ENCODE results near the gene RCE1. TPM values are rescaled to one million over a fixed set of nuclear protein-coding genes. Genes with fewer than 3 reads are reported as not detected.

Gene RCE1
- total and polyA plus RNA-seq, 8 donors, result 16.4 to 22.7 (median 20.3) TPM

DNA sequence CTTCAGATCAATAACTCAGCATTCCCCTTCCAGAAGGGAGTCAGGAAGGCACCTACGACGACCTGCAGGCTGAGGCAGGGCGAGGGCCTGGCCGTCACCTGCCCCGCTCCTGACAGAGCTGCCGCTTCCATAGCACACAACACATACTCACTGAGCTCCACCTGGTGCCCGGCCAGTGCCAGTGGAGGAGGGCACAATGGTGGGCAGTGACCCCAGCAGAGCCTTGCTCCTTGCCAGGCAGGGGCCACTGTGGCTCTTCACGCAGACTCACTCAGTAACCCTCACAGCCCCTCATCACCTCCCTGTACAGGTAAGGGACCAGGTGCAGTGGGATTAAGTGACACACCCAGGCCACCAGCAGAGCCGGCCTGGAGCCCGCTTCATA lies 38.2 kb downstream of the RCE1 start:
- TF ChIP-seq, protein P1, sequence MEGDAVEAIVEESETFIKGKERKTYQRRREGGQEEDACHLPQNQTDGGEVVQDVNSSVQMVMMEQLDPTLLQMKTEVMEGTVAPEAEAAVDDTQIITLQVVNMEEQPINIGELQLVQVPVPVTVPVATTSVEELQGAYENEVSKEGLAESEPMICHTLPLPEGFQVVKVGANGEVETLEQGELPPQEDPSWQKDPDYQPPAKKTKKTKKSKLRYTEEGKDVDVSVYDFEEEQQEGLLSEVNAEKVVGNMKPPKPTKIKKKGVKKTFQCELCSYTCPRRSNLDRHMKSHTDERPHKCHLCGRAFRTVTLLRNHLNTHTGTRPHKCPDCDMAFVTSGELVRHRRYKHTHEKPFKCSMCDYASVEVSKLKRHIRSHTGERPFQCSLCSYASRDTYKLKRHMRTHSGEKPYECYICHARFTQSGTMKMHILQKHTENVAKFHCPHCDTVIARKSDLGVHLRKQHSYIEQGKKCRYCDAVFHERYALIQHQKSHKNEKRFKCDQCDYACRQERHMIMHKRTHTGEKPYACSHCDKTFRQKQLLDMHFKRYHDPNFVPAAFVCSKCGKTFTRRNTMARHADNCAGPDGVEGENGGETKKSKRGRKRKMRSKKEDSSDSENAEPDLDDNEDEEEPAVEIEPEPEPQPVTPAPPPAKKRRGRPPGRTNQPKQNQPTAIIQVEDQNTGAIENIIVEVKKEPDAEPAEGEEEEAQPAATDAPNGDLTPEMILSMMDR (IDR thresholded peaks at IDR 0.05), result no peak
- Histone ChIP-seq H3K27ac (no peak overlapping the region), H3K36me3 (no peaks in the 10 kb centered on the region), H3K4me3 (no peak overlapping the region), H3K27me3 (no peaks in the 10 kb centered on the region), H3K9me3 (no peaks in the 10 kb centered on the region), H3K4me1 (peaks cover 0 to 8% of the 10 kb centered on the region in 2 donors)
- DNase-seq (no peak), ATAC-seq (no peak)
- intact Hi-C loops (cut with DNase I), result no loop called here

DNA sequence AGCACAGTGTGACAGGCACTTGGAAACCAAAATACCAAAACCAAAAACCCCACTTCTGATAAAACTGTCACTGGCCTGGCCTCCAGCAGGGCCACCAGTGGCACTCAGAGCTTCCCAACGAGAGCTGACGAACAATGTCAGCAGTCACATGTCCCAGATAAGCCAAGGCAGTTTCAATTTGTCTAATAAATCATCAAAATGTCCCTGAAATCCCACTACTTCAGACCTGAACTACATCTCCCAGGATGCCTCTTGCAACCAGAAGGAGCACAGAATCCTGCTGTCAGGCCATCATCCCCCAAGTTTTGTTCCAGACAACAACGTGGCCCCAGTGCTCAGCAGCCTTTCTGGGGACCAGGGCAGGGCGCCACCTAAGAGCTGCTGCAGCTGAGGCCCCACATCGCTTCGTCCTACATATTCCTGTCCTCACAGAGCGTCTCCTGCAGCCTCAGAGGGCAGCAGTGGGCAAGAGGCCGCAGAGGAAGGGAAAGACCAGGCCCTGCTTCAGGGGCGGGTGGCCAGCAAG lies 38.7 kb downstream of the RCE1 start:
- no peaks in the 10 kb centered on the region for H3K9me3 ChIP-seq
- no peaks in the 10 kb centered on the region for H3K27me3 ChIP-seq
- no peak overlapping the region for H3K4me3 ChIP-seq
- TF ChIP-seq, protein P1 (IDR thresholded peaks at IDR 0.05), result no peak
- H3K36me3 ChIP-seq, result no peaks in the 10 kb centered on the region
- H3K4me1 ChIP-seq, result peaks cover 0 to 8% of the 10 kb centered on the region in 2 donors
- no peak for DNase-seq
- no peak for ATAC-seq
- intact Hi-C loops (cut with DNase I), result no loop called here
- H3K27ac ChIP-seq, result no peak overlapping the region

DNA sequence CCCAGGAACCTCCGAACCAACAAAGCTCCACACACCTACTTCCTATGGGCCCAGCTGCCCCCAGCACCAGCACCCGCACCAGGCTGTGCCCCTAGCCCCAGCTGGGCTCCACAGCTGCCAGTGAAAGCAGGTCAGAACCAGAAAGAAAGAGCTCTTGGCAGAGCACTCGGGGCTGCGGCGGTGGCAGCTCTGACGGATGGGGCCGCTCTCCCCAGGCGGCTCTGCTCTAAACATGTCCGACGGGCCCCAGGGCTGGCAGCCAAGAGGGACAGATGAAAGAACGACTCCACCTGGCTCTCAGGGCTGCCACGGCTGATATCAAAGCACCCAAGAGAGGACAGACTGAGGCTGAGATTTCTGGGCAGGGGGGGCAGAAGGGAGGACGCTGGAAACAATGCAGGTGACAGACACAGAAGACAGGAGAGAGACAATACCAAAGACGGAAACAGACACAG lies 39.3 kb downstream of the RCE1 start:
- ATAC-seq (peak; percentile 52), DNase-seq (peak in 1 of 4 donors; percentile 76)
- H3K27me3 ChIP-seq, result no peaks in the 10 kb centered on the region
- intact Hi-C loops (cut with DNase I), result no loop called here
- peak overlapping the region; percentile 1 to 9 for H3K4me3 ChIP-seq
- H3K27ac ChIP-seq, result no peak overlapping the region
- H3K9me3 ChIP-seq, result no peaks in the 10 kb centered on the region
- TF ChIP-seq, protein P1 (IDR thresholded peaks at IDR 0.05), result no peak
- no peaks in the 10 kb centered on the region for H3K36me3 ChIP-seq
- peaks cover 0 to 8% of the 10 kb centered on the region in 2 donors for H3K4me1 ChIP-seq

DNA sequence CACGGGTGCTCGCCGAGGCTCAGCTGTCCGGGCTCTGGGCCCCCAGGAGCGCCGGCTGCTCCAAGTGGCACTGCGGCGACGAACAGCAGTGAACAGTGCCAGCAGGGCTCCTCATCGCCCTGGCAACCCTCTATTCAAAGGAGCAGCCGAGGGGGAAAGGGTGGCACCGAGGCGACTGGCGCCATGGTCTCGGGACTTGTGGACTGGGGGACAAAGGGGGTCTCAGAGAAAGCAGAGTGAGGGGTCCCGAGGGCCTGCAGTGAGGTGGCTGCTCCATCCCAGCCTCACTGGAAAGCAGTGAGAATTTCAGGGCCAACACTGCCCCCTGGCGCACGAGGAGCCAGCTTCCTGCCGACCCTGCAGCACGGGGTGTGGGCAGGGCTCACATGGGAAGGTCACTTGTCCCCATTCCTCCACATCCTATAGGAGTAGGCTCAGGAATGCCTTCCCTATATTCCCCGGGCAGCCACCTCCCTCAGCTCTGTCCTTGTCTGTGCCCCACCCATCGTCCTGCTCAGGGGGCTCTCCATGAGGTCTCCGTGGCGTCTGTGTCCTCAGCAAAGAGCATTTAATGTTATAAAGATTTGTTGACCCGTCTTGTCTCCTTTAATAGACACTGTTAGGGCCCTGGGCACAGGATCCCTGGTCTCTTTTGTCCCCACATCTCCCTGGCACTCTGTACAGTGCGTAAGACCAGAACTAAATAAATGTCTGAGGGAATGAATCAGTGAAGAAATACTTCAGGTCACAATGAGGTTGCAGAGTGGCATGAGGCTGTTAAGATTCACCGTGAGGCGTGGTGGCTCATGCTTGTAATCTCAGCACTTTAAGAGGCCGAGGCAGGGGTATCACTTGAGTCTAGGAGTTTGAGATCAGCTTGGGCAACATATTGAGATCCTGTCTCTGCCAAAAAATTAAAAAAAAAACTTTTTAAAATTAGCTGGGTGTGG lies 40.0 kb downstream of the RCE1 start:
- Histone ChIP-seq H3K27me3 (no peaks in the 10 kb centered on the region), H3K36me3 (no peaks in the 10 kb centered on the region), H3K4me1 (peaks cover 0 to 8% of the 10 kb centered on the region in 2 donors), H3K9me3 (no peaks in the 10 kb centered on the region), H3K4me3 (peak overlapping the region; percentile 1 to 9), H3K27ac (peak overlapping the region in 1 of 2 donors; percentile 13)
- peak; percentile 87 for ATAC-seq
- TF ChIP-seq, protein P1 (IDR thresholded peaks at IDR 0.05), result peak; percentile 42 to 65
- intact Hi-C loops (cut with DNase I), result no loop called here
- DNase-seq, result peak in 3 of 4 donors; percentile 40 to 90 (median 67)

- TF ChIP-seq, protein P1 (IDR thresholded peaks at IDR 0.05), result no peak
- intact Hi-C loops (cut with DNase I), result no loop called here
- no peak for ATAC-seq
- no peak for DNase-seq
- no peaks in the 10 kb centered on the region for H3K9me3 ChIP-seq
- H3K36me3 ChIP-seq, result no peaks in the 10 kb centered on the region
- no peak overlapping the region for H3K27ac ChIP-seq
- H3K4me1 ChIP-seq, result peaks cover 0 to 8% of the 10 kb centered on the region in 2 donors
- no peaks in the 10 kb centered on the region for H3K27me3 ChIP-seq
- H3K4me3 ChIP-seq, result no peak overlapping the region
Observed at GRCh38 chr11:66884443-66884842, 41.2 kb downstream of the RCE1 start.

Measured in left lung (tissue), 10 donors.